ENCODE measurements around the gene KDM4B. TPM values are rescaled to one million over a fixed set of nuclear protein-coding genes. Genes with fewer than 3 reads are reported as not detected.

The KDM4B gene
- total RNA-seq, 1 donor = 22.1 TPM

- no peak overlapping the region for H3K4me3 ChIP-seq (ENCODE audit: insufficient read depth, low read length)
- TF ChIP-seq, protein P1, sequence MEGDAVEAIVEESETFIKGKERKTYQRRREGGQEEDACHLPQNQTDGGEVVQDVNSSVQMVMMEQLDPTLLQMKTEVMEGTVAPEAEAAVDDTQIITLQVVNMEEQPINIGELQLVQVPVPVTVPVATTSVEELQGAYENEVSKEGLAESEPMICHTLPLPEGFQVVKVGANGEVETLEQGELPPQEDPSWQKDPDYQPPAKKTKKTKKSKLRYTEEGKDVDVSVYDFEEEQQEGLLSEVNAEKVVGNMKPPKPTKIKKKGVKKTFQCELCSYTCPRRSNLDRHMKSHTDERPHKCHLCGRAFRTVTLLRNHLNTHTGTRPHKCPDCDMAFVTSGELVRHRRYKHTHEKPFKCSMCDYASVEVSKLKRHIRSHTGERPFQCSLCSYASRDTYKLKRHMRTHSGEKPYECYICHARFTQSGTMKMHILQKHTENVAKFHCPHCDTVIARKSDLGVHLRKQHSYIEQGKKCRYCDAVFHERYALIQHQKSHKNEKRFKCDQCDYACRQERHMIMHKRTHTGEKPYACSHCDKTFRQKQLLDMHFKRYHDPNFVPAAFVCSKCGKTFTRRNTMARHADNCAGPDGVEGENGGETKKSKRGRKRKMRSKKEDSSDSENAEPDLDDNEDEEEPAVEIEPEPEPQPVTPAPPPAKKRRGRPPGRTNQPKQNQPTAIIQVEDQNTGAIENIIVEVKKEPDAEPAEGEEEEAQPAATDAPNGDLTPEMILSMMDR (IDR thresholded peaks at IDR 0.05; ENCODE audit: extremely low read depth, low read depth, low read length) = no peak
- H3K4me2 ChIP-seq (ENCODE audit: insufficient read depth, low read length) = no peak overlapping the region
- H3K79me2 ChIP-seq (ENCODE audit: insufficient read depth, low read length) = no peaks in the 10 kb centered on the region
- H3K9me3 ChIP-seq (ENCODE audit: low read depth, low read length) = no peaks in the 10 kb centered on the region
- no peak overlapping the region for H2AFZ ChIP-seq (ENCODE audit: low read length)
- H3K4me1 ChIP-seq (ENCODE audit: insufficient read depth, low read length) = no peaks in the 10 kb centered on the region
- H3K27me3 ChIP-seq (ENCODE audit: insufficient read depth, low read length) = no peaks in the 10 kb centered on the region
- H3K36me3 ChIP-seq (ENCODE audit: insufficient read depth, low read length) = peaks cover 15% of the 10 kb centered on the region
- H3K27ac ChIP-seq (ENCODE audit: low read depth, low read length) = no peak overlapping the region
- H4K20me1 ChIP-seq (ENCODE audit: insufficient read depth, low read length) = peaks cover 14% of the 10 kb centered on the region
- no peak for DNase-seq (ENCODE audit: insufficient read length, low spot score, missing footprints)
Observed at GRCh38 chr19:5074830-5075394, 106.0 kb downstream of the KDM4B start.

DNA sequence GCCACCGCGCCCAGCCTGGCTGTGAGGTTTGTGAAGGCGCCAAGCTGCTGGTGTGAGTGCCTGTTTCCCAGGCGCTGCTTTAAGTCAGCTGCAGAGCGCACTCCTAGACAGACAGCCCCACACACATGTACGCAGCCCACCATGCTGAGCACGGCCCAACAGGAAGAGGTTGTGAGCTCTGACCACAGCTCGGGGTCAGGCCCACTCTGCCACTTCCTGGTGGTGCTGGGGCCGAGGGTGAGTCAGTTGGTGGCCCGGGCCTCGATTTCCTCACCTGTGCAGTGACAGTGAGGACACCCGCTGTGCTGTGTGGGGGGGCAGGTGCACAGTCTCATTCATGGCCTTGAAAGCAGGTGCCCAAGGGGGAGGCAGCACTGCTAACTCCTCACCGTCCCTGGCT is 106.7 kb downstream of the KDM4B start:
- Histone ChIP-seq H3K4me3 (ENCODE audit: insufficient read depth, low read length) (no peak overlapping the region), H3K4me1 (ENCODE audit: insufficient read depth, low read length) (no peaks in the 10 kb centered on the region), H3K36me3 (ENCODE audit: insufficient read depth, low read length) (peaks cover 20% of the 10 kb centered on the region), H3K27me3 (ENCODE audit: insufficient read depth, low read length) (no peaks in the 10 kb centered on the region), H3K4me2 (ENCODE audit: insufficient read depth, low read length) (no peak overlapping the region), H3K27ac (ENCODE audit: low read depth, low read length) (no peak overlapping the region), H3K9me3 (ENCODE audit: low read depth, low read length) (no peaks in the 10 kb centered on the region), H2AFZ (ENCODE audit: low read length) (no peak overlapping the region), H3K79me2 (ENCODE audit: insufficient read depth, low read length) (no peaks in the 10 kb centered on the region), H4K20me1 (ENCODE audit: insufficient read depth, low read length) (peaks cover 9% of the 10 kb centered on the region)
- TF ChIP-seq, protein P1 (IDR thresholded peaks at IDR 0.05; ENCODE audit: extremely low read depth, low read depth, low read length) = no peak
- no peak for DNase-seq (ENCODE audit: insufficient read length, low spot score, missing footprints)

DNA sequence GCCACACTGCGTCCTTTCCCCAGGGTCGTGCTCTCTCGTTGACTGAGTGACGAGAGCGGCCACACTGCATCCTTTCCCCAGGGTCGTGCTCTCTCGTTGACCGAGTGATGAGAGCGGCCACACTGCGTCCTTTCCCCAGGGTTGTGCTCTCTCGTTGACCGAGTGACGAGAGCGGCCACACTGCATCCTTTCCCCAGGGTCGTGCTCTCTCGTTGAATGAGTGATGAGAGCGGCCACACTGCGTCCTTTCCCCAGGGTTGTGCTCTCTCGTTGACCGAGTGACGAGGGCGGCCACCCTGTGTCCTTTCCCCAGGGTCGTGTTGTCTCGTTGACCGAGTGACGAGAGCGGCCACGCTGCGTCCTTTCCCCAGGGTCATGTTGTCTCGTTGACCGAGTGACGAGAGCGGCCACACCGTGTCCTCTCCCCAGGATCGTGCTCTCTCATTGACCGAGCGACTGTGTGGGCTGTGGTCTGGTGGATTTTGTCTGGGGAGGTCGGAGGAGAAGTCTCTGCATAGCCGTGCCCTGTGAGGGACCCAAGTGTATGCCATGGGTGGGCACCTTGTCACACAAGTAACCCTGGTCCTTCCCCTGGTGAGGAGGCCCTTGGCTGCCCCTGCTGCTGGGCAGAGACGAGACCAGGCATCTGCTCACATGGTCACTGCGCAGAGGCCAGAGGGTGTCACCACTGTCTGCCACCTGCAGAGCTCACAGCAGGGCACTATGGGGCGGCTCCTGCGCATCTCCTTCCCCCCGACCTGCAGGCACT is 107.7 kb downstream of the KDM4B start:
- no peak overlapping the region for H3K27ac ChIP-seq (ENCODE audit: low read depth, low read length)
- no peaks in the 10 kb centered on the region for H3K9me3 ChIP-seq (ENCODE audit: low read depth, low read length)
- no peak overlapping the region for H2AFZ ChIP-seq (ENCODE audit: low read length)
- TF ChIP-seq, protein P1 (IDR thresholded peaks at IDR 0.05; ENCODE audit: extremely low read depth, low read depth, low read length) = no peak
- DNase-seq (ENCODE audit: insufficient read length, low spot score, missing footprints) = no peak
- peaks cover 7% of the 10 kb centered on the region for H4K20me1 ChIP-seq (ENCODE audit: insufficient read depth, low read length)
- no peaks in the 10 kb centered on the region for H3K79me2 ChIP-seq (ENCODE audit: insufficient read depth, low read length)
- H3K4me1 ChIP-seq (ENCODE audit: insufficient read depth, low read length) = no peaks in the 10 kb centered on the region
- peaks cover 20% of the 10 kb centered on the region for H3K36me3 ChIP-seq (ENCODE audit: insufficient read depth, low read length)
- no peak overlapping the region for H3K4me2 ChIP-seq (ENCODE audit: insufficient read depth, low read length)
- no peaks in the 10 kb centered on the region for H3K27me3 ChIP-seq (ENCODE audit: insufficient read depth, low read length)
- H3K4me3 ChIP-seq (ENCODE audit: insufficient read depth, low read length) = no peak overlapping the region

GRCh38 chr19:5077209-5077515 is 108.2 kb downstream of the KDM4B start:
- Histone ChIP-seq H3K36me3 (ENCODE audit: insufficient read depth, low read length) (peaks cover 20% of the 10 kb centered on the region), H3K27me3 (ENCODE audit: insufficient read depth, low read length) (no peaks in the 10 kb centered on the region), H3K9me3 (ENCODE audit: low read depth, low read length) (no peaks in the 10 kb centered on the region), H3K4me2 (ENCODE audit: insufficient read depth, low read length) (no peak overlapping the region), H4K20me1 (ENCODE audit: insufficient read depth, low read length) (peaks cover 5% of the 10 kb centered on the region), H3K4me1 (ENCODE audit: insufficient read depth, low read length) (no peaks in the 10 kb centered on the region), H2AFZ (ENCODE audit: low read length) (no peak overlapping the region), H3K27ac (ENCODE audit: low read depth, low read length) (no peak overlapping the region), H3K4me3 (ENCODE audit: insufficient read depth, low read length) (no peak overlapping the region), H3K79me2 (ENCODE audit: insufficient read depth, low read length) (no peaks in the 10 kb centered on the region)
- DNase-seq (ENCODE audit: insufficient read length, low spot score, missing footprints) = no peak
- TF ChIP-seq, protein P1 (IDR thresholded peaks at IDR 0.05; ENCODE audit: extremely low read depth, low read depth, low read length) = no peak
